Muscle layer of duodenum (tissue), 2 donors: ENCODE data around the gene SSR1.

Experiments
- H3K27ac ChIP-seq: one replicate; pipeline ENCODE4 v1.7.0; 2013; ENCODE audit warnings: mild to moderate bottlenecking, low read length
- H3K27me3 ChIP-seq: one replicate; pipeline ENCODE4 v1.7.0; 2013; ENCODE audit warnings: low read depth, mild to moderate bottlenecking, control low read depth, low read length
- H3K36me3 ChIP-seq, 2 donors: one replicate each; pipeline ENCODE4 v1.7.0; 2013; ENCODE audit warnings: low read length in 2 of 2, control low read depth in 1 of 2, mild to moderate bottlenecking in 1 of 2; ENCODE audit not compliant: insufficient read depth in 2 of 2, control insufficient read depth in 1 of 2
- H3K4me1 ChIP-seq, 2 donors: one replicate each; pipeline ENCODE4 v1.7.0; 2013; ENCODE audit warnings: low read length in 2 of 2, mild to moderate bottlenecking in 2 of 2, control low read depth in 1 of 2, moderate library complexity in 1 of 2; ENCODE audit not compliant: insufficient read depth in 2 of 2, control insufficient read depth in 1 of 2
- H3K4me3 ChIP-seq, 2 donors: one replicate each; pipeline ENCODE4 v1.7.0; 2013; ENCODE audit warnings: low read length in 2 of 2, low read depth in 1 of 2, mild to moderate bottlenecking in 1 of 2
- H3K9me3 ChIP-seq, 2 donors: one replicate each; pipeline ENCODE4 v1.7.0; 2013; ENCODE audit warnings: low read length in 2 of 2, control low read depth in 1 of 2, mild to moderate bottlenecking in 1 of 2; ENCODE audit not compliant: control insufficient read depth in 1 of 2
- donor health status: healthy.

Gene SSR1

GRCh38 chr6:7218406-7218988 is 94.5 kb downstream of the SSR1 start:
- Histone ChIP-seq H3K36me3 (peaks cover 29 to 37% of the 10 kb centered on the region in 2 donors), H3K27me3 (no peaks in the 10 kb centered on the region), H3K4me3 (no peak overlapping the region), H3K4me1 (peaks cover 4 to 18% of the 10 kb centered on the region in 2 donors), H3K9me3 (no peaks in the 10 kb centered on the region), H3K27ac (no peak overlapping the region)
